Measurements from ENCODE around the gene KISS1. TPM values are rescaled to one million over a fixed set of nuclear protein-coding genes. Genes with fewer than 3 reads are reported as not detected.

KISS1 gene
- total RNA-seq, 1 experiment from 2014 or later, result 0.35 TPM

GRCh38 chr1:204172404-204173029, 23.8 kb downstream of the KISS1 start:
- ChIA-PET CTCF (interaction anchor here (0.8 to 2.2 kb wide), 2 partner anchors 10 to 35 kb away, joined by 4 to 6 read pairs; no protein-coding TSS in a partner anchor), POLR2A (no interaction called here)
- Mint-ChIP-seq H3K9me3 (peaks cover 42% of the 10 kb centered on the region), H3K4me3 (no peak overlapping the region), H3K27ac (no peak overlapping the region), H3K4me1 (no peaks in the 10 kb centered on the region), H3K27me3 (ENCODE audit: low read depth) (peaks cover 22% of the 10 kb centered on the region), H3K36me3 (peaks cover 25% of the 10 kb centered on the region)
- ATAC-seq (no peak), DNase-seq (ENCODE audit: low spot score) (no peak)
- no peak for TF ChIP-seq SOX15 (CRISPR knock-in tag; IDR thresholded peaks at IDR 0.05)
- TF ChIP-seq EMX1 (CRISPR knock-in tag; IDR thresholded peaks at IDR 0.05), result no peak
- no peak for TF ChIP-seq ZNF425 (CRISPR knock-in tag; conservative IDR thresholded peaks at IDR 0.05)
- TF ChIP-seq SMAD4 (CRISPR knock-in tag; IDR thresholded peaks at IDR 0.05), result no peak
- no peak for TF ChIP-seq MYBL2 (CRISPR knock-in tag; IDR thresholded peaks at IDR 0.05)

GRCh38 chr1:204171751-204172178, 24.5 kb downstream of the KISS1 start:
- Mint-ChIP-seq H3K27ac (no peak overlapping the region), H3K27me3 (ENCODE audit: low read depth) (peaks cover 24% of the 10 kb centered on the region), H3K9me3 (peaks cover 46% of the 10 kb centered on the region), H3K4me3 (no peak overlapping the region), H3K4me1 (no peaks in the 10 kb centered on the region), H3K36me3 (peaks cover 25% of the 10 kb centered on the region)
- ChIA-PET POLR2A (no interaction called here), CTCF (interaction anchor here (1.7 to 2.2 kb wide), 2 partner anchors 9 to 35 kb away, joined by 5 to 6 read pairs; no protein-coding TSS in a partner anchor)
- DNase-seq (ENCODE audit: low spot score) (no peak), ATAC-seq (no peak)
- no peak for TF ChIP-seq MLX (CRISPR knock-in tag; IDR thresholded peaks at IDR 0.05)
- TF ChIP-seq AR (CRISPR knock-in tag; IDR thresholded peaks at IDR 0.05), result no peak
- TF ChIP-seq CDX4 (CRISPR knock-in tag; IDR thresholded peaks at IDR 0.05; ENCODE audit: borderline replicate concordance), result no peak
- TF ChIP-seq GABPB1 (CRISPR knock-in tag; IDR thresholded peaks at IDR 0.05), result no peak
- no peak for TF ChIP-seq MAX (CRISPR knock-in tag; IDR thresholded peaks at IDR 0.05)
- no peak for TF ChIP-seq CREB1 (CRISPR knock-in tag; IDR thresholded peaks at IDR 0.05)
- TF ChIP-seq FOXJ3 (CRISPR knock-in tag; IDR thresholded peaks at IDR 0.05; ENCODE audit: borderline replicate concordance), result no peak
- no peak for TF ChIP-seq PREB (CRISPR knock-in tag; IDR thresholded peaks at IDR 0.05; ENCODE audit: borderline replicate concordance)
- no peak for TF ChIP-seq PRDM15 (CRISPR knock-in tag; IDR thresholded peaks at IDR 0.05)
- no peak for TF ChIP-seq HMGXB4 (CRISPR knock-in tag; IDR thresholded peaks at IDR 0.05)
- TF ChIP-seq MYBL2 (CRISPR knock-in tag; IDR thresholded peaks at IDR 0.05), result no peak
- TF ChIP-seq ETV6 (CRISPR knock-in tag; IDR thresholded peaks at IDR 0.05), result no peak
- TF ChIP-seq ZNF512 (CRISPR knock-in tag; IDR thresholded peaks at IDR 0.05; ENCODE audit: borderline replicate concordance), result no peak
- no peak for TF ChIP-seq NR2C2 (CRISPR knock-in tag; IDR thresholded peaks at IDR 0.05)
- no peak for TF ChIP-seq GRHL2 (CRISPR knock-in tag; IDR thresholded peaks at IDR 0.05; ENCODE audit: insufficient replicate concordance, severe bottlenecking)
